Fibroblast of mammary gland (primary cell): Measurements from ENCODE around the gene BIRC6.

Experiments used
- DNase-seq: peaks from one replicate; pipeline ENCODE4 v3.0.0-alpha.2; 2010; ENCODE audit warnings: low read depth
- H3K4me3 ChIP-seq: 2 replicates; pipeline ENCODE4 v1.5.1; 2011; ENCODE audit warnings: low read depth, mild to moderate bottlenecking, low read length, moderate library complexity; ENCODE audit not compliant: control insufficient read depth
- CTCF ChIP-seq: conservative IDR thresholded peaks from 2 replicates; pipeline ENCODE4 v1.5.1; 2011; ENCODE audit warnings: low read depth, low read length, inconsistent platforms; ENCODE audit not compliant: control insufficient read depth, insufficient read depth

Gene BIRC6

DNA sequence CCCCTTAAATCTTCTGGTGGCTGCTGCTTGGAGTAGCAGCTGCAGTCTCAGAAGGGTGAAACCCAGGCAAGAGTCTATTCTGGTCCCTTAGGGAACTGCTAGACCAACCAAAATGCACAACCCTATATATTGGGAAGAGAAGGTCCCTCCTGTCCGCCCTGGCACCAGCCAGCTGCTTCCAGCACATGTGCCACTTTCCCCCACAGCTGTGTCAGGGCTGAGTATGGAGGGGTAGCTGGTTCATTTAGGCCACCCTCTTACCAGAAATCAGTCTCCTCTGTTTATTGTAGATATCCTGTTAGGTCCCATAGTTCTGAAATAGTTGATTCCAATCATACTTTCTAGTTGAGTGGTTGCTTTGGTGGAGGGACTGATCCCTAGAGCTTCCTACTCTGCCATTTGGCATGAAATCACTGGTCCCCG is 68.9 kb downstream of the BIRC6 start:
- DNase-seq: peak; percentile 42
- H3K4me3 ChIP-seq: no peak overlapping the region

GRCh38 chr2:32427672-32428610 is 71.1 kb downstream of the BIRC6 start:
- TF ChIP-seq CTCF: no peak

More for the DNA sequence above, 68.9 kb downstream of the BIRC6 start:
- no peak for TF ChIP-seq CTCF

DNA sequence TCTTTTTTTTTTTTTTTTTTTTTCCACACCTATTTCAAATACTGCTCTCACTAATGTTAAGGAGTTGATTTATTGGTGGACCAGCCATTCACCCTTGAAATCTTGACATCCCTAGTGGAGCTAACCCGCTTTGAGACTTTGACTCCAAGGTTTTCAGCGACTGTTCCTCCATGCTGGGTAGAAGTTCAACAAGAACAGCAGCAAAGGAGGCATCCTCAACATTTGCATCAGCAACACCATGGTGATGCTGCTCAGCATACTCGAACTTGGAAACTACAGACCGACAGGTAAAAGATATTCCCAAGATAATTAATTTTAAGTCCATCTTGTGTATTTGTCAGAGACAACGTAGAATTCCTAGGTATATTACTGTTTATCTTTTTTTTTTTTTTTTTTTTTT is 74.0 kb downstream of the BIRC6 start:
- no peak for TF ChIP-seq CTCF
- no peak for DNase-seq
- H3K4me3 ChIP-seq: no peak overlapping the region

More at GRCh38 chr2:32427672-32428610, 71.1 kb downstream of the BIRC6 start:
- DNase-seq: peak; percentile 12
- no peak overlapping the region for H3K4me3 ChIP-seq

DNA sequence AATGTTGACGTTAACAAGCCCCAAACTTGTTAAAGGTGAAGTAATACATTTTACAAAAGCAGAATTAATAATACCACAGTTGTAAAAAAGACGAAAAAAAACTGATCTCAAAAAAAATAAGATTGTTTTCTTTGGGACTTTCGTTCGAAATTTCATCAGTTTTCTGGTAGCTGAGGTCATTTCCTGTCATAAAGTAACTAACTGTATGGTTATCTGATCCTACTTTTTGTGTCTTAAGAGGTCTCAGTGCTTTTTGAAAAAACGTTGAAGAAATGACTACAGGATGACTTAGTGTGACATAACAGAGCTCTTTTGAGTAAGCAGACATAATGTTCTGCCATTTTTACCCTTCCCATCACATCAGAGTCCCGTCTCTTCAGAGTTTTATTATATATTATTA is 79.3 kb downstream of the BIRC6 start:
- peak; percentile 17 for DNase-seq
- TF ChIP-seq CTCF: no peak
- H3K4me3 ChIP-seq: no peak overlapping the region

GRCh38 chr2:32442020-32442467 is 85.2 kb downstream of the BIRC6 start:
- no peak overlapping the region for H3K4me3 ChIP-seq
- DNase-seq: no peak
- no peak for TF ChIP-seq CTCF

DNA sequence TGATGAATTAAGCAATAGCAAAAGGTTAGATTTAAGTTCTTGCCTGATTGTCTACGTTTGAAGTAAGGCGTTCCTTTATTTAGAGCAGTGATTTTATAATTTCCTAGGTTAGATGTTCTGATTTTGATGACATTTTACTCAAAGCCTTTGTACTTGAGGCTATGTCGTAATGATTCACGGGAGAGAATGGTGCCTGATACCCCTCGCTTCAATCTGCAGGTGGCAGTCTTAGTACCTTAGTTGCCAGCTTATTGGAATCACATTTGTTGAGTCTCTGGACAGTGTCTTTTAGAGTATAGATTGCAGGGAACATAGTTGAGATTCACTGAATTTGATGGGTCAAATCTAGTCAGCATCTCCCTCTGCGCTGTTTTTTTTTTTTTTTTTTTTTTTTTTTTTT is 89.5 kb downstream of the BIRC6 start:
- no peak for TF ChIP-seq CTCF
- DNase-seq: no peak
- H3K4me3 ChIP-seq: no peak overlapping the region

DNA sequence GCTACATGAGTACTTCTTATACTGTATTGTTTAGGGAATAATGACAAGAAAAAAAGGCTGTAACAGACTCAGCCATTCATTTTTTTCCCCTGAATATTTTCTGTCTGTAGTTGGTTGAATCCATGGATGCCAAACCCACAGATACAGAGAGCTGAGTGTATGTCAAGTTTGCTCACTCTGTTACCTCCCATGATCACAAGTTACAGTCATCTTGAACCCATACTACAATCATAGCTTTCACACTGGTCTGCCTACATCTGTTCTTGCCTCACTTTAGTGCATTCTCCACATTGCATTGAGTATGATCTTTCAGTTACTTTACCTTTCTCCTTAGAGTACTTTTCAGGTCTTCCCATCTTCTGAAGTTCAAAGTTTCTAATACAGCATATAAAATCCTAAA is 94.0 kb downstream of the BIRC6 start:
- peak; percentile 20 for DNase-seq
- TF ChIP-seq CTCF: no peak

More for the DNA sequence above, 94.0 kb downstream of the BIRC6 start:
- no peak overlapping the region for H3K4me3 ChIP-seq
